Thyroid gland (tissue), 4 donors: Measurements from ENCODE around the gene SIM1.

Experiments used
- POLR2A ChIP-seq, 2 donors: fragments of 450-650 bp; IDR thresholded peaks; one replicate each; pipeline ENCODE4 v1.6.1; 2017; ENCODE audit warnings: antibody characterized with exemption in 2 of 2, mild to moderate bottlenecking in 2 of 2, moderate library complexity in 1 of 2
- TF ChIP-seq, protein P1 (sequence below), 6 experiments: fragments of 200-600 bp in 3 of 6; fragments of 450-650 bp in 3 of 6; sonication (generic) in 3 of 6; IDR thresholded peaks; one replicate each; pipeline ENCODE4 v1.5.1; 2016 to 2019; ENCODE audit warnings: antibody characterized with exemption in 6 of 6, mild to moderate bottlenecking in 2 of 6, inconsistent platforms in 1 of 6, moderate library complexity in 1 of 6

GRCh38 chr6:100440935-100441334 lies 23.8 kb downstream of the SIM1 start:
- TF ChIP-seq, protein P1, sequence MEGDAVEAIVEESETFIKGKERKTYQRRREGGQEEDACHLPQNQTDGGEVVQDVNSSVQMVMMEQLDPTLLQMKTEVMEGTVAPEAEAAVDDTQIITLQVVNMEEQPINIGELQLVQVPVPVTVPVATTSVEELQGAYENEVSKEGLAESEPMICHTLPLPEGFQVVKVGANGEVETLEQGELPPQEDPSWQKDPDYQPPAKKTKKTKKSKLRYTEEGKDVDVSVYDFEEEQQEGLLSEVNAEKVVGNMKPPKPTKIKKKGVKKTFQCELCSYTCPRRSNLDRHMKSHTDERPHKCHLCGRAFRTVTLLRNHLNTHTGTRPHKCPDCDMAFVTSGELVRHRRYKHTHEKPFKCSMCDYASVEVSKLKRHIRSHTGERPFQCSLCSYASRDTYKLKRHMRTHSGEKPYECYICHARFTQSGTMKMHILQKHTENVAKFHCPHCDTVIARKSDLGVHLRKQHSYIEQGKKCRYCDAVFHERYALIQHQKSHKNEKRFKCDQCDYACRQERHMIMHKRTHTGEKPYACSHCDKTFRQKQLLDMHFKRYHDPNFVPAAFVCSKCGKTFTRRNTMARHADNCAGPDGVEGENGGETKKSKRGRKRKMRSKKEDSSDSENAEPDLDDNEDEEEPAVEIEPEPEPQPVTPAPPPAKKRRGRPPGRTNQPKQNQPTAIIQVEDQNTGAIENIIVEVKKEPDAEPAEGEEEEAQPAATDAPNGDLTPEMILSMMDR (IDR thresholded peaks at IDR 0.05), result no peak
- no peak for TF ChIP-seq POLR2A (IDR thresholded peaks at IDR 0.05)
